Lung (tissue), 12 donors: ENCODE data around the gene DBNDD1. TPM values are rescaled to one million over a fixed set of nuclear protein-coding genes. Genes with fewer than 3 reads are reported as not detected.

Experiments
- ATAC-seq: fragments of 200-7000 bp; cut with Tn5 transposase; one replicate; pipeline ENCODE4 v1.9.1; 2020; ENCODE audit warnings: moderate number of reproducible peaks; ENCODE audit not compliant: insufficient read depth, low FRiP score
- DNase-seq, 3 donors: peaks; one replicate each; pipeline ENCODE4 v3.0.0-alpha.2; 2013 to 2017
- H3K27ac ChIP-seq, 2 donors: one replicate each; pipeline ENCODE4 v1.5.1; 2013; ENCODE audit warnings: mild to moderate bottlenecking in 2 of 2, moderate library complexity in 2 of 2, control low read depth in 1 of 2, inconsistent platforms in 1 of 2, low read depth in 1 of 2, low read length in 1 of 2
- H3K27me3 ChIP-seq, 3 donors: one replicate each; pipeline ENCODE4 v1.5.1; 2013; ENCODE audit warnings: low read length in 2 of 3; ENCODE audit not compliant: control insufficient read depth in 3 of 3, insufficient read depth in 3 of 3
- H3K36me3 ChIP-seq, 4 donors: one replicate each; pipeline ENCODE4 v1.5.1; 2013; ENCODE audit warnings: low read length in 4 of 4, mild to moderate bottlenecking in 1 of 4, moderate library complexity in 1 of 4; ENCODE audit not compliant: control insufficient read depth in 4 of 4, insufficient read depth in 4 of 4
- H3K4me1 ChIP-seq, 5 donors: one replicate each; pipeline ENCODE4 v1.5.1; 2013; ENCODE audit warnings: low read length in 5 of 5, mild to moderate bottlenecking in 2 of 5, moderate library complexity in 1 of 5; ENCODE audit not compliant: control insufficient read depth in 5 of 5, insufficient read depth in 5 of 5
- H3K4me3 ChIP-seq: one replicate; pipeline ENCODE4 v1.5.1; 2013; ENCODE audit warnings: mild to moderate bottlenecking, control low read depth, moderate library complexity
- H3K9ac ChIP-seq, 2 donors: one replicate each; pipeline ENCODE4 v1.5.1; 2013; ENCODE audit warnings: low read length in 2 of 2, control low read depth in 1 of 2; ENCODE audit not compliant: insufficient read depth in 1 of 2
- H3K9me3 ChIP-seq, 4 donors: one replicate each; pipeline ENCODE4 v1.5.1; 2013; ENCODE audit warnings: low read length in 3 of 4, mild to moderate bottlenecking in 1 of 4, moderate library complexity in 1 of 4; ENCODE audit not compliant: control insufficient read depth in 4 of 4, insufficient read depth in 3 of 4
- CTCF ChIP-seq: IDR thresholded peaks from 2 replicates; pipeline ENCODE4 v1.5.1; 2012; ENCODE audit warnings: mild to moderate bottlenecking; ENCODE audit errors: control extremely low read depth, extremely low read depth
- WGBS, 2 donors: extraction: QIAGEN DNeasy Blood & Tissue Kit; methylation state at CpG; one replicate each; pipeline ENCODE4 v1.1.7; 2013; 5-methylcytosine and 5-hydroxymethylcytosine counted together
- polyA plus RNA-seq, 2 donors: library from polyadenylated mRNA; stranded (reverse); fragments of 200-250 nt; gene quantifications; one replicate each; pipeline ENCODE4 v1.2.1, GENCODE V29; 2013
- total RNA-seq, 2 donors: library from RNA; depleted of rRNA in 1 of 2; stranded (reverse); fragments of >200 nt in 1 of 2; gene quantifications; one replicate each; pipeline ENCODE4 v1.2.1, GENCODE V29; 2014 to 2021
- donor health status: control.
- donor health status: control.
- donor health status: Bipolar disorder and iron deficiency.
- donor health status: healthy.
- donor health status: DM: yes; HTN: yes; CAD: no.

Gene DBNDD1
- total and polyA plus RNA-seq, 4 donors = 2.5 to 5.8 (median 4.5) TPM

- 74 to 83% methylated on average over 4 of the region's 4 CpGs for WGBS, 2 donors
- no peak for TF ChIP-seq CTCF
Observed at GRCh38 chr16:90055371-90055770, 36.1 kb upstream of the DBNDD1 start.

GRCh38 chr16:90054554-90054953 is 35.3 kb upstream of the DBNDD1 start:
- Histone ChIP-seq H3K27ac (no peak overlapping the region), H3K4me3 (no peak overlapping the region), H3K9me3 (peaks cover 0 to 12% (median 5%) of the 10 kb centered on the region in 4 donors), H3K9ac (no peak overlapping the region), H3K4me1 (no peaks in the 10 kb centered on the region), H3K27me3 (no peaks in the 10 kb centered on the region), H3K36me3 (no peaks in the 10 kb centered on the region)
- WGBS, 2 donors = 51 to 66% methylated on average over 4 of the region's 4 CpGs
- DNase-seq (no peak), ATAC-seq (no peak)
- no peak for TF ChIP-seq CTCF

More at GRCh38 chr16:90055371-90055770, 36.1 kb upstream of the DBNDD1 start:
- ATAC-seq (no peak), DNase-seq (no peak)
- peaks cover 0 to 12% (median 5%) of the 10 kb centered on the region in 4 donors for H3K9me3 ChIP-seq
- H3K9ac ChIP-seq = no peak overlapping the region
- H3K4me1 ChIP-seq = no peaks in the 10 kb centered on the region
- no peak overlapping the region for H3K4me3 ChIP-seq
- H3K27ac ChIP-seq = no peak overlapping the region
- no peaks in the 10 kb centered on the region for H3K27me3 ChIP-seq
- H3K36me3 ChIP-seq = no peaks in the 10 kb centered on the region

- no peak overlapping the region for H3K9ac ChIP-seq
- ATAC-seq (no peak), DNase-seq (no peak)
- H3K36me3 ChIP-seq = no peaks in the 10 kb centered on the region
- no peak overlapping the region for H3K27ac ChIP-seq
- H3K4me1 ChIP-seq = no peaks in the 10 kb centered on the region
- no peaks in the 10 kb centered on the region for H3K27me3 ChIP-seq
- WGBS, 2 donors = 63 to 73% methylated on average over 1 of the region's 1 CpG
- peaks cover 0 to 12% (median 5%) of the 10 kb centered on the region in 4 donors for H3K9me3 ChIP-seq
- H3K4me3 ChIP-seq = no peak overlapping the region
- no peak for TF ChIP-seq CTCF
Observed at GRCh38 chr16:90053902-90054500, 34.7 kb upstream of the DBNDD1 start.

GRCh38 chr16:90050969-90051368 is 31.7 kb upstream of the DBNDD1 start:
- DNase-seq (no peak), ATAC-seq (no peak)
- TF ChIP-seq CTCF = no peak
- H3K27ac ChIP-seq = no peak overlapping the region
- H3K27me3 ChIP-seq = no peaks in the 10 kb centered on the region
- 86 to 92% methylated on average over 10 of the region's 10 CpGs for WGBS, 2 donors
- H3K9me3 ChIP-seq = peaks cover 0 to 12% (median 5%) of the 10 kb centered on the region in 4 donors
- no peak overlapping the region for H3K9ac ChIP-seq
- H3K36me3 ChIP-seq = no peaks in the 10 kb centered on the region
- peaks cover 0 to 14% (median 5%) of the 10 kb centered on the region in 5 donors for H3K4me1 ChIP-seq
- H3K4me3 ChIP-seq = no peak overlapping the region
